ENCODE data around the gene DUSP1.

DUSP1 gene

DNA sequence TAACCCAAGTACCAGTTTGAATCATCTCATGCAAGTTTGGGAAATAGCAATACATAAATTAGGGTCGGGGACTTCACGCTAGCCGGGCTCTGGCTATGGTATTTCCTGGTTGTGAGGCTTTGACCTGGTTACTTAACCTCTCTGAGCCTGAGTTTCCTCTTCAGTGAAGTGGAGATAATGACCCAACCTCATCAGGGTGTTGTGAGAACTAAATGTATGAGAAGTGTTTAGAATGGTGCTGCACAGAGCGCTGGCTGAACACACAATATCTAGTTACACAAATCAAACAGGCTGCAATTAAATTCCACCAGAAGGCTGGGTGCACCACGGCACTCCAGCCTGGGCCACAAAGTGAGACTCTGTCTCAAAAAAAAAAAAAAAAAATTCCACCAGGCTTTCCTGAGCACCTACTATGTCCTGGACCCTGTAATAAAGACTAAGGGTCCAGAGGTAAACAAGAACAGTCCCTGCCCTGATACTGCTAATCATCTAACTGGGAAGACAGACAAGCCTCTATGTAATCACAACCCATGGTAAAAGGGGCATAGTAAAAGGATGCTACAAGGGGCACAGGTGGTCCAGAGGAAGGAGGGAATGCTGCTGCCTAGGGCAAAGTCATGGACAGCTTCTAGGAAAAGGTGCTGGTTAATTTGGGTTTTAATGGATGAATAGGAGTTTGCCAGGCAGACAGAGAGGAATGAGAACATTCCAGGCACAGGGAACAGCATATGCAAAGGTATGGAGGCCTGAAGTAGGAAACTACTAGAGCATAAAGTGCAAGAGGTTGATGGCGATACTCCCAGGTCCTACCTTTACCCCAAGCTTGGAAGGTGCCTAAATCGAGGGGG lies 27.7 kb downstream of the DUSP1 start:
- peak; percentile 37 for DNase-seq

DNA sequence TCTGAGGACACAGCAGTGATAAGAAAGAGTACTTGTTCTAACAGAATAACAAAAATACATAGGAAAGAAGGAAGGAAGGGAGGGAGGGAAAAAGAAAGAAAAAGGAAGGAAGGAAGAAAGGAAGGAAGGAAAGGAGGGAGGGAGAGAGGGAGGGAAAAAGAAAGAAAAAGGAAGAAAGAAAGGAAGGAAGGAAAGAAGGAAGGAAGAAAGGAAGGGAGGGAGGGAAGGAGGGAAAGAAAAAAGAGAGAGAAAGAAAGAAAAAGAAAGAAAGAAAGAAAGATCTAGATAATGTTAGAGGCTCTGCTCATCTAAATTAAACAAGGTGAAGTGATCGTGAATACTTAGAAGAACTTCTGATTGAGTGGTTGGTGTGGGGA lies 29.8 kb downstream of the DUSP1 start:
- DNase-seq: no peak

GRCh38 chr5:172740428-172741205 lies 30.4 kb downstream of the DUSP1 start:
- DNase-seq: peak; percentile 68

- DNase-seq: no peak
Measured at GRCh38 chr5:172739375-172739774, 31.6 kb downstream of the DUSP1 start.

- DNase-seq: no peak
Measured at GRCh38 chr5:172736508-172737135, 34.4 kb downstream of the DUSP1 start.

DNA sequence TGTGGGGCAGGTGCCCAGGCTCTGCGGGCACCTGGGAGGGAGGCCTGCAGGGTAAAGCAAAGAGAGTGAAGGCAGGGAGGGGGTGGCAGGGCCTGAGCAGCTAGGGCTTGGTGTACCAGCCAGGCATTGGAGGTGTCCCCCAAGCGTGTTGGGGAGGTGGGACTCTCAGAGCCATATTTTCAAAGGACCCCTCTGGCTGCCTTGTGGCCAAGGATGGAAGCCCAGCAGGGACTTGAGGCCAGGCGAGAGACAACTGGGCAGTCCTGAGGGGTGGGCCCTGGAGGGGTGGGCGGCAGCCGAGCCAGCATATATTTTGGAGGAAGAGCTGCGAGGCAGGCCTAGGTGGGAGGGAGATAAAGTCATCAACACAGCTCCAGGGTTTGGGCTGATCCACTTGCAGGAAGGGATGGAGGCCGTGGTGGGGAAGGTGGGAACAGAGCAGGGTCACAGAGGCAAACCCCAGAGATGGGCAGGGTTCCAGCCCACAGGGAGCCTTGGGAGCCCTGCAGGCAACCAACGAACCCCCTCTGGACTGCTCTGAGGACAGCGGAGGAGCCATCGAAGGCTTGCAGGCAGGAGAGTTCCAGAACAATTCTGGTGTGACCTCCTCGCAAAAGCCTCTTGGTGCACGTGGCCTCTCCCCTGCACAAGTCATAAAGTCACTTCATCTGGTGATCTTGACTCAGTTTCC lies 35.7 kb downstream of the DUSP1 start:
- DNase-seq: no peak

- DNase-seq: no peak
Measured at GRCh38 chr5:172733974-172734346, 37.0 kb downstream of the DUSP1 start.

GRCh38 chr5:172733131-172733973 lies 37.6 kb downstream of the DUSP1 start:
- peak; percentile 38 for DNase-seq

GRCh38 chr5:172732201-172732865 lies 38.7 kb downstream of the DUSP1 start:
- DNase-seq: no peak

DNA sequence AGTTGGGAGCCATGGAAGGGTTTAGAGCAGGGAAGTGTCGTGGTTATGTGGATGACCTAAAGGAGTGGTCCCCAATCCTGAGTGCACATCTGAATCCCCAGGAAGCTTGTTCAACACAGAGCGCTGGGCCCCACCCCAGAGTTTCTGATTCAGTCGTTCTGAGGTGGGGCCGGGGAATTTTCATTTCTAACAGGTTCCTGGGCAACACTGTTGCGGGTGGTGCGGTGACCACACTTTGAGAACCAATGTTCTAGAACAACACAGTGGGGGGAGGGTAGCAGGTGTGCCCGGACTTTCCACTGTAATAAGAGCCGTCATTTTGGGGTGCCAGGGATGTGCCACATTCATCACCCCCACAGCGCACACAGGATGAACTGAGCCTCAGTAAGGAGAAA lies 39.3 kb downstream of the DUSP1 start:
- no peak for DNase-seq

DNA sequence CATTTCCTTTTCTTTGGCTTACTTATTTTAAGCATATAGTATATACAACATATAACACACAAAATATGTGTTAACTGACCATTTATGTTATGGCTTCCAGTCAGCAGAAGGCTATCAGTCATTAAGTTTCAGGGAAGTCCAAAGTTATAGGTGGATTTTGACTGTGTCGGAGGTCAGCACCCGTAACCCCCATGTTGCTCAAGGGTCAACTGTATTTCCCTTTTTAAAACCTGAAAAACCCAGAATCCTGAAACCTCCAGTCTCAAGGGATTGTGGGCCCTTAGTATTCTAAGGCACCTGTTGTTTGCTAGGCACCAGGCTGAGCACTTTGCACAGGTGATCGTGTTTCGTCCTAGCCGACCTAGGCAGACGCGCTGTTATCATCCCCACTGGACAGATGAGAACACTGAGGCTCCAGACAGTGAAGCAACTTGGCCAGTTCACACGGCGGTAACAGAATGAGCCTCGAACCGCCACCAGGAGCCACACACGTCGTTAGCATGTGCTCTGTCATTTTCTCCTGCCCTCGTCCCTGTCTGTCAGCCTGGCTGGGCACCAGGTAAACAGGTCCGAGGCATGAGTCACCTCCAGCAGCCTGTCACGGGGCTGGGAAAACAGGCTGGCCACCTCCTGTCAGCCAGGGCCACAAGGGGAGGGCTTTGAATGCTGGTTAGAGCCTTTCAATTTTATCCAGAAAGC lies 39.9 kb downstream of the DUSP1 start:
- peak; percentile 97 for DNase-seq

DNA sequence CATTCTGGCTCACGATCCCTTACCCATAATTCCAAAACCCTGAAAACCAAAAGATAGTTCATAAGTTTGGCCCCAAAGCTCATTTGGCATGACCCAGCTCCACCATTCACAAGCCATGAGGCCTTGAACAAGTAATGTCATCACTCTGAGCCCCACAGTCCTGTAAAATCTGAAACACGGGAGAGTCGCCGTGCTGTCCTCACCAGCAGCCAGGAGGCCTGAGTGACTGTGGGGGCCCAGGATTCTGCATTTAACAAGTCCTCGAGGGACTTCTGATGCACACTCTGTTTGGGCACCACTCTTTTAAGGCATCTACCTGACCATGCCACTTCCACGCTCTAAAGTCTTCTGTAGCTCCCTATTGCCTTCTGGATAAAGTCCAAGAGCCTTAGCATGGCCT lies 40.8 kb downstream of the DUSP1 start:
- DNase-seq: no peak

DNA sequence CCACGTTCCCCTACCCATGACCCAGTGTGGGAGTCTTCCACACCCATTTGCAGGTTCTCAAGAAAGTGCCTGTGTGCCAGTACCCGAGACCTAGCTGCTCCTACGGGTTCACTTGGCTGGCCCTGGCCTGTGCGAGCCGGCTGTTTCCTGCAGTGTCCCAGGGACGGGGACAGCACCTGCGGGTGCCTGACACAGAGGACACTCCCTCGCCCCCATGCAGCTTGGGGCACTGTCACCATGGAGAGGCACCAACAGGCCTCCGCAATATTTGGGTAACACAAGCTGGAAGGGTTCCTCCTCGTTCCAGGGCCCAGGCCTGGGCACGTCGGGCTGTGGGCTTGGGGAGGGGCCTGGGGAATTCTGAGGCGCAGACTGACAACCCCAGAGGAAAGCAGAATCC lies 41.4 kb downstream of the DUSP1 start:
- DNase-seq: no peak

GRCh38 chr5:172728481-172729241 lies 42.3 kb downstream of the DUSP1 start:
- no peak for DNase-seq

GRCh38 chr5:172727551-172727950 lies 43.4 kb downstream of the DUSP1 start:
- DNase-seq: peak; percentile 67

- DNase-seq: no peak
Measured at GRCh38 chr5:172726966-172727365, 44.0 kb downstream of the DUSP1 start.

DNA sequence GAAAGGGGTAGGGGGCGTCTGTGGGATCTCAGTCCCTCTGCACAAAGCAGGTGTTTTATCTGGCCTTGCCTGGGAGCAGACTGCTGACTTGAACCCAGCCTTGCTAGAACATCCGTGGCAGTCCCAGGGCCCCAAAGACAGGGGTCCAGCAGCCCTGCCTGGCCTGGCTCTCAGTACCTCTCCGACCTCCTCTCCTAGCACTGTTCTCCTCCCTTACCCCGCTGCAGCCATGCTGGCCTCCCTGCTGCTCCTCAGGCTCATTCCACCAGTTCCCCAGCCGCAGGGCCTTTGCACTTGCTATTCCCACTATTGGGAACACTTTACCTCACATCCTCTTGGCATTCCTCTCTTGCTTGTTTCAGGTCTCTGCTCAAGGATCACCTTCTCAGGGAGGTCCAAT lies 45.2 kb downstream of the DUSP1 start:
- no peak for DNase-seq

DNA sequence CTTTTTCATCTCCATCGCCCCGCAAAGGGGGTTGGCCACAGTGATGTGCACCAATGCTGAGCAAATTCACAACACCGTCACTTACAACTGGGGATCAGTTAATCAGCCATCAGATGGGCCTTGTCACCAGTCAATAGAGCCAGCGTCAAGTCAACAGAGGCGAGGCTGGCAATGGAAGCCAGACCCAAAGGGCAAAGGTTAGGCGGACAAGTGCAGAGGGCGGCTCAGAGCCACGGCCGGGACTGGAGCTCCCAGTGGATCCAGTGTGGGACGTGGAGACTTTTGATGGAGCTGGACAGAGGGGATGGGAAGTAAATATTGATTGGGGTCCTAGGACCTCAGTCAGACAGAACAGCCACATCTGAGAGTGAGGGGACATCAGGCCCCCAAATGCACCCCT lies 45.7 kb downstream of the DUSP1 start:
- DNase-seq: no peak

GRCh38 chr5:172724242-172725183 lies 46.5 kb downstream of the DUSP1 start:
- peak; percentile 39 for DNase-seq
